ENCODE data around the gene ATP5PB.
A peak's percentile ranks its signal among the peaks of the same experiment; 100 is the strongest.

Gene ATP5PB

GRCh38 chr1:111506561-111506960 lies 57.3 kb downstream of the ATP5PB start:
- no peak for DNase-seq (ENCODE audit: low read depth in 1 of 2, low spot score in 1 of 2)

- peak; percentile 14 to 31 for DNase-seq (ENCODE audit: low read depth in 1 of 2, low spot score in 1 of 2)
Measured at GRCh38 chr1:111507411-111508201, 58.3 kb downstream of the ATP5PB start.

GRCh38 chr1:111509997-111510375 lies 60.7 kb downstream of the ATP5PB start:
- no peak for DNase-seq (ENCODE audit: low read depth in 1 of 2, low spot score in 1 of 2)

- DNase-seq (ENCODE audit: low read depth in 1 of 2, low spot score in 1 of 2), result no peak
Measured at GRCh38 chr1:111511370-111511769, 62.1 kb downstream of the ATP5PB start.
